Pancreas (tissue), 10 donors: ENCODE results near the gene UBAP2. TPM values are rescaled to one million over a fixed set of nuclear protein-coding genes. Genes with fewer than 3 reads are reported as not detected.

Experiments used
- ATAC-seq, 4 donors: fragments of 200-7000 bp; cut with Tn5 transposase; one replicate each; pipeline versions ENCODE4 v1.8.0 to v1.9.1; 2020; ENCODE audit warnings: mild to moderate bottlenecking in 4 of 4, moderate library complexity in 4 of 4
- DNase-seq, 6 donors: peaks; one replicate each; pipeline ENCODE4 v3.0.0-alpha.2; 2020
- FAIRE-seq: peaks from 2 replicates; lab custom pipeline; 2012; peaks lifted over from hg19 to GRCh38; lab: Jason Lieb, UNC
- H3K27ac ChIP-seq, 4 donors: fragments of 200-600 bp; sonication (generic); 1 replicate in 3 of 4; 2 replicates in 1 of 4; pipeline versions ENCODE4 v1.5.0 to v1.8.0; 2020
- H3K27me3 ChIP-seq, 4 donors: fragments of 200-600 bp; one replicate each; pipeline ENCODE4 v1.8.0; 2021
- H3K36me3 ChIP-seq, 3 donors: fragments of 200-600 bp; sonication (generic) in 1 of 3; one replicate each; pipeline versions ENCODE4 v1.5.0 to v1.8.0; 2020 to 2021
- H3K4me1 ChIP-seq, 3 donors: fragments of 200-600 bp; one replicate each; pipeline ENCODE4 v1.8.0; 2021
- H3K4me3 ChIP-seq, 4 donors: fragments of 200-600 bp; sonication (generic) in 2 of 4; one replicate each; pipeline versions ENCODE4 v1.5.0 to v1.8.0; 2020 to 2021
- H3K9me3 ChIP-seq, 4 donors: fragments of 200-600 bp; one replicate each; pipeline ENCODE4 v1.8.0; 2021
- CTCF ChIP-seq, 4 donors: fragments of 200-600 bp; sonication (generic) in 3 of 4; IDR thresholded peaks; one replicate each; pipeline versions ENCODE4 v1.5.0 to v1.8.0; 2021; ENCODE audit warnings: antibody characterized with exemption in 4 of 4
- WGBS, 2 donors: extraction: QIAGEN DNeasy Blood & Tissue Kit; methylation state at CpG; one replicate each; pipeline ENCODE4 v1.1.7; 2013; 5-methylcytosine and 5-hydroxymethylcytosine counted together
- intact Hi-C, 3 donors: fragments of 100-400 bp; cut with DNase I; formaldehyde crosslinking; loops; one replicate each; pipeline versions ENCODE4 v1.11.1 to v1.14.2; 2022
- polyA plus RNA-seq, 2 donors: library from polyadenylated mRNA; stranded (reverse); fragments of 200-250 nt; gene quantifications; one replicate each; pipeline ENCODE4 v1.2.3, GENCODE V29; 2013
- total RNA-seq, 6 donors: library from RNA; stranded (reverse); fragmentation: NEBNext Ultra II Directional in 4 of 6; extraction: Animal tissue kit (Norgen Biotek cat#: 25700) in 4 of 6; gene quantifications; one replicate each; pipeline versions ENCODE4 v1.2.1 to v1.2.4, GENCODE V29; 2021 to 2023
- donor health status: healthy with polysubstance abuse.
- donor health status: DM: no; HTN: no; CAD: no; lungs with moderate emphysema.
- donor health status: DM: no; HTN: no; CAD: no.
- donor health status: control.
- donor health status: control.
- donor health status: Bipolar disorder and iron deficiency.
- donor health status: DM: yes; HTN: yes; CAD: no.
- donor health status: DM: no; HTN: no; CAD: no.
- donor health status: DM: no; HTN: no; CAD: no.
- donor health status: DM: yes; HTN: yes; CAD: no.

The UBAP2 gene
- total and polyA plus RNA-seq, 8 donors = 10.3 to 22.8 (median 13.6) TPM

DNA sequence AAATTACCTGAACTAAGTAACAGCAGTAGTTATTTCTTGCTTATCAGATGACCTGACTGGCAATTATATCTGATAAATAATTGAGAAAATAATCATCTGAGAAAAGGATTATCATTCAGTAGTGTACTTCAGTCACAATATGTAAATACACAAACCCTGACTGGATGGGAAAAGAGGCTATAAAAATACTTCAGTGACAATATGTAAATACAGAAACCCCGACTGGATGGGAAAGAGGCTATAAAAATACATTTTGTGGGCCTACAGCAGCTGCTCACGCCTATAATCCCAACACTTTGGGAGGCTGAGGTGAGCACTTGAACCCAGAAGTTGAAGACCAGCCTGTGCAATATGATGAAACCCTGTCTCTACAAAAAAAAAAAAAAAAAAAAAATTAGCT, 11.1 kb downstream of the UBAP2 start:
- WGBS, 2 donors = 67 to 69% methylated on average over 2 of the region's 2 CpGs
- FAIRE-seq = no peak

GRCh38 chr9:34036625-34037024, 12.1 kb downstream of the UBAP2 start:
- Histone ChIP-seq H3K27ac (no peak overlapping the region), H3K4me1 (no peaks in the 10 kb centered on the region), H3K27me3 (no peaks in the 10 kb centered on the region), H3K4me3 (no peak overlapping the region), H3K36me3 (no peaks in the 10 kb centered on the region), H3K9me3 (no peaks in the 10 kb centered on the region)
- no peak for DNase-seq
- intact Hi-C loops = no loop called here
- no peak for FAIRE-seq
- WGBS, 2 donors = 95 to 99% methylated on average over 5 of the region's 5 CpGs
- ATAC-seq = no peak
- TF ChIP-seq CTCF (IDR thresholded peaks at IDR 0.05) = no peak

More for the DNA sequence above, 11.1 kb downstream of the UBAP2 start:
- Histone ChIP-seq H3K27me3 (no peaks in the 10 kb centered on the region), H3K4me1 (no peaks in the 10 kb centered on the region), H3K4me3 (no peak overlapping the region), H3K9me3 (no peaks in the 10 kb centered on the region), H3K36me3 (no peaks in the 10 kb centered on the region), H3K27ac (no peak overlapping the region)
- DNase-seq = no peak
- no peak for TF ChIP-seq CTCF (IDR thresholded peaks at IDR 0.05)
- no peak for ATAC-seq
- intact Hi-C loops = no loop called here

DNA sequence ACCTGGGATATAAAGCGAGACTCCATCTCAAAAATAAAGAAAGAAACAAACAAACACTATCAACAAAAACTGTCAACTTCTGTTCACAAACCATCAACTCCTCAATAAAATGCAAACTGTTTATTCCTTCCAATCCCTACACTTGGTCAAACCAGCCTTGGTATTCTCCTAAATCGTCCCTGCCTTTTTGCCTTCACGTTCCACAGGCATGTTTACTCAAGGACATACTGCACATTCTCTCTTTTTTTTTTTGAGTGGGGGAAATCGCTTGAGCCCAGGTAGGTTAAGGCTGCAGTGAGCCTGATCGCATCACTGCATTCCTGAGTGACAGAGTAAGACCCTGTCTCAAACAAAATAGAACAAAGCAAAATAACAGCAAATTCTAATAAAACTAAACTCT, 13.0 kb downstream of the UBAP2 start:
- DNase-seq = no peak
- TF ChIP-seq CTCF (IDR thresholded peaks at IDR 0.05) = no peak
- FAIRE-seq = no peak
- ATAC-seq = no peak
- no peaks in the 10 kb centered on the region for H3K4me1 ChIP-seq
- no peaks in the 10 kb centered on the region for H3K9me3 ChIP-seq
- intact Hi-C loops = no loop called here
- no peak overlapping the region for H3K27ac ChIP-seq
- no peaks in the 10 kb centered on the region for H3K27me3 ChIP-seq
- H3K4me3 ChIP-seq = no peak overlapping the region
- H3K36me3 ChIP-seq = no peaks in the 10 kb centered on the region
- WGBS, 2 donors = 52 to 57% methylated on average over 5 of the region's 5 CpGs

DNA sequence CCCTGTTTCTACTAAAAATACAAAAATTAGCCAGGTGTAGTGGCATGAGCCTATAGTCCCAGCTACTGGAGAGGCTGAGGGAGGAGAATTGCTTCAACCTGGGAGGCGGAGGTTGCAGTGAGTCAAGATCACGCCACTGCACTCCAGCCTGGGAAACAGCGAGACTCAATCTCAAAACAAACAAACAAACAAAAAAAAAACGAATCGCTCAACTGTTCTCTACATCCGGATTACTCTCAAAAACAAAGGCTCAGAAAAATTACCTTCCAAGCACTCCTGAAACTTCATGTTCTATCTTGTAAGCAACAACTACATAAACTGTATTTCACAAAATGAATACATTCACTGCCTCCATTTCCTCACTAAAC, 14.0 kb downstream of the UBAP2 start:
- DNase-seq (no peak), ATAC-seq (no peak), FAIRE-seq (no peak)
- Histone ChIP-seq H3K4me3 (no peak overlapping the region), H3K4me1 (no peaks in the 10 kb centered on the region), H3K9me3 (no peaks in the 10 kb centered on the region), H3K27me3 (no peaks in the 10 kb centered on the region), H3K36me3 (no peaks in the 10 kb centered on the region), H3K27ac (no peak overlapping the region)
- intact Hi-C loops = no loop called here
- WGBS, 2 donors = 83 to 86% methylated on average over 6 of the region's 6 CpGs
- TF ChIP-seq CTCF (IDR thresholded peaks at IDR 0.05) = no peak

DNA sequence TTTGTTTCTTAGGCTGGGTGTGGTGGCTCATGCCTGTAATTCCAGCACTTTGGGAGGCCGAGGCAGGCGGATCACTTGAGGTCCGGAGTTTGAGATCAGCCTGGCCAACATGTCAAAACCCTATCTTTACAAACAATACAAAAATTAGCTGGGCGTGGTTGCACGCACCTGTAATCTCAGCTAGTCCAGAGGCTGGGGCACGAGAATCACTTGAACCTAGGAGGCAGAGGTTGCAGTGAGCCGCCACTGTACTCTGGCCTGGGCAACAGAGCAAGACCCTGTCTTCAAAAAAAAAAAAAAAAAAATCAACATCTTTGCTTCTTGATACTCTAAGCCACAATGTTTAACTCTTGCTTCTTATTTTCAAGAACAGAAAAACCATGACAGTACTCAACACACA, 16.1 kb downstream of the UBAP2 start:
- WGBS, 2 donors = 92 to 94% methylated on average over 7 of the region's 7 CpGs
- Histone ChIP-seq H3K27ac (no peak overlapping the region), H3K4me1 (no peaks in the 10 kb centered on the region), H3K4me3 (no peak overlapping the region), H3K27me3 (no peaks in the 10 kb centered on the region), H3K36me3 (no peaks in the 10 kb centered on the region), H3K9me3 (no peaks in the 10 kb centered on the region)
- no peak for TF ChIP-seq CTCF (IDR thresholded peaks at IDR 0.05)
- DNase-seq = no peak
- FAIRE-seq = no peak
- ATAC-seq = no peak
- intact Hi-C loops = no loop called here
